Stomach (tissue), 9 donors: Measurements from ENCODE around the gene CSF2RB. TPM values are rescaled to one million over a fixed set of nuclear protein-coding genes. Genes with fewer than 3 reads are reported as not detected.

Experiments
- DNase-seq, 2 donors: peaks; one replicate each; pipeline versions ENCODE4 v3.0.0 to v3.0.0-alpha.2; 2013 to 2019
- H3K27ac ChIP-seq, 5 donors: fragments of 200-600 bp in 4 of 5; sonication (generic) in 4 of 5; one replicate each; pipeline ENCODE4 v1.5.1; 2013 to 2019; ENCODE audit warnings: mild to moderate bottlenecking in 1 of 5, moderate library complexity in 1 of 5
- H3K27me3 ChIP-seq, 3 donors: fragments of 200-600 bp; sonication (generic); one replicate each; pipeline ENCODE4 v1.5.1; 2017 to 2019; ENCODE audit warnings: mixed run types in 1 of 3
- H3K36me3 ChIP-seq, 4 donors: fragments of 200-600 bp; sonication (generic); 1 replicate in 3 of 4; 2 replicates in 1 of 4; pipeline ENCODE4 v1.5.1; 2016 to 2019
- H3K4me1 ChIP-seq, 4 donors: fragments of 200-600 bp; sonication (generic); one replicate each; pipeline ENCODE4 v1.5.1; 2016 to 2019
- H3K4me3 ChIP-seq, 4 donors: fragments of 200-600 bp; sonication (generic) in 3 of 4; one replicate each; pipeline ENCODE4 v1.5.1; 2016 to 2019; ENCODE audit warnings: mild to moderate bottlenecking in 1 of 4
- H3K9me3 ChIP-seq, 4 donors: fragments of 200-600 bp; sonication (generic); one replicate each; pipeline ENCODE4 v1.5.1; 2016 to 2019
- CTCF ChIP-seq, 7 experiments: fragments of 450-650 bp in 4 of 7; fragments of 200-600 bp in 3 of 7; sonication (generic) in 3 of 7; IDR thresholded peaks; one replicate each; pipeline ENCODE4 v1.5.1; 2016 to 2019; ENCODE audit warnings: antibody characterized with exemption in 7 of 7, control low read depth in 2 of 7, mild to moderate bottlenecking in 1 of 7
- EP300 ChIP-seq: sonication (generic); formaldehyde crosslinking; IDR thresholded peaks from one replicate; pipeline ENCODE4 v1.6.1; 2017; ENCODE audit warnings: antibody characterized with exemption
- POLR2A ChIP-seq, 4 donors: fragments of 450-650 bp; IDR thresholded peaks; one replicate each; pipeline ENCODE4 v1.6.1; 2016; ENCODE audit warnings: antibody characterized with exemption in 4 of 4, control low read depth in 2 of 4, mild to moderate bottlenecking in 1 of 4, moderate library complexity in 1 of 4
- POLR2AphosphoS5 ChIP-seq, 3 donors: sonication (generic); formaldehyde crosslinking; IDR thresholded peaks; one replicate each; pipeline ENCODE4 v1.6.1; 2016; ENCODE audit warnings: antibody characterized with exemption in 3 of 3
- WGBS, 5 donors: extraction: QIAGEN DNeasy Blood & Tissue Kit in 3 of 5; methylation state at CpG; one replicate each; pipeline versions ENCODE4 v1.1.5 to v1.1.7; 2013 to 2018; 5-methylcytosine and 5-hydroxymethylcytosine counted together
- intact Hi-C: fragments of 100-400 bp; cut with DNase I; formaldehyde crosslinking; loops from one replicate; pipeline ENCODE4 v1.15.1; 2023; ENCODE audit warnings: low total_unique reads
- polyA plus RNA-seq, 3 donors: library from polyadenylated mRNA; stranded (reverse); fragments of 200-250 nt; gene quantifications; one replicate each; pipeline ENCODE4 v1.2.3, GENCODE V29; 2013
- total RNA-seq, 5 donors: library from RNA; depleted of rRNA; stranded (reverse); fragments of >200 nt; gene quantifications; one replicate each; pipeline versions ENCODE4 v1.1.0 to v1.2.3, GENCODE V29; 2014 to 2016
- donor health status: healthy with polysubstance abuse.
- donor health status: Bipolar disorder and iron deficiency.
- donor health status: healthy.

Gene CSF2RB
- total and polyA plus RNA-seq, 8 donors = 0.92 to 11.9 (median 1.9) TPM

- Histone ChIP-seq H3K27me3 (peaks cover 0 to 40% (median 0%) of the 10 kb centered on the region in 3 donors), H3K4me3 (no peak overlapping the region), H3K36me3 (peaks cover 0 to 44% (median 12%) of the 10 kb centered on the region in 4 donors), H3K4me1 (peaks cover 0 to under 1% (median 0%) of the 10 kb centered on the region in 4 donors), H3K9me3 (no peaks in the 10 kb centered on the region), H3K27ac (no peak overlapping the region)
- WGBS, 5 donors = 61 to 82% (median 74%) methylated on average over 2 of the region's 2 CpGs
- no peak for DNase-seq
- TF ChIP-seq EP300 (no peak), POLR2A (IDR thresholded peaks at IDR 0.05) (no peak), POLR2AphosphoS5 (IDR thresholded peaks at IDR 0.05) (no peak), CTCF (IDR thresholded peaks at IDR 0.05) (no peak)
- intact Hi-C loops = no loop called here
These were observed 18.0 kb downstream of the CSF2RB start for GRCh38 chr22:36931446-36931845.

GRCh38 chr22:36933629-36934417, 20.4 kb downstream of the CSF2RB start:
- no peaks in the 10 kb centered on the region for H3K9me3 ChIP-seq
- intact Hi-C loops = no loop called here
- H3K4me3 ChIP-seq = no peak overlapping the region
- peaks cover 0 to 8% (median 0%) of the 10 kb centered on the region in 4 donors for H3K4me1 ChIP-seq
- DNase-seq = no peak
- 82 to 89% (median 83%) methylated on average over 18 to 25 of the region's 25 CpGs for WGBS, 5 donors
- peaks cover 0 to 32% (median 15%) of the 10 kb centered on the region in 4 donors for H3K36me3 ChIP-seq
- TF ChIP-seq CTCF (IDR thresholded peaks at IDR 0.05) (no peak), POLR2AphosphoS5 (IDR thresholded peaks at IDR 0.05) (no peak), EP300 (no peak), POLR2A (IDR thresholded peaks at IDR 0.05) (no peak)
- peaks cover 0 to 17% (median 0%) of the 10 kb centered on the region in 3 donors for H3K27me3 ChIP-seq
- H3K27ac ChIP-seq = no peak overlapping the region

GRCh38 chr22:36934418-36935312, 21.2 kb downstream of the CSF2RB start:
- H3K4me3 ChIP-seq = no peak overlapping the region
- H3K27me3 ChIP-seq = peaks cover 0 to 9% (median 0%) of the 10 kb centered on the region in 3 donors
- H3K4me1 ChIP-seq = peaks cover 0 to 8% (median 0%) of the 10 kb centered on the region in 4 donors
- TF ChIP-seq CTCF (IDR thresholded peaks at IDR 0.05) (no peak), POLR2A (IDR thresholded peaks at IDR 0.05) (no peak)
- no peak overlapping the region for H3K27ac ChIP-seq
- intact Hi-C loops = no loop called here
- H3K9me3 ChIP-seq = no peaks in the 10 kb centered on the region
- WGBS, 5 donors = 82 to 87% (median 82%) methylated on average over 10 of the region's 10 CpGs
- no peak for DNase-seq
- peaks cover 0 to 32% (median 11%) of the 10 kb centered on the region in 4 donors for H3K36me3 ChIP-seq

- Histone ChIP-seq H3K36me3 (peaks cover 0 to 32% (median 9%) of the 10 kb centered on the region in 4 donors), H3K27me3 (peaks cover 0 to 4% (median 0%) of the 10 kb centered on the region in 3 donors), H3K4me1 (peaks cover 0 to 8% (median 0%) of the 10 kb centered on the region in 4 donors), H3K4me3 (no peak overlapping the region), H3K27ac (no peak overlapping the region), H3K9me3 (no peaks in the 10 kb centered on the region)
- intact Hi-C loops = no loop called here
- DNase-seq = no peak
- WGBS, 5 donors = 84 to 93% (median 91%) methylated on average over 7 of the region's 7 CpGs
- no peak for TF ChIP-seq POLR2AphosphoS5 (IDR thresholded peaks at IDR 0.05)
- TF ChIP-seq EP300 = no peak
- TF ChIP-seq POLR2A (IDR thresholded peaks at IDR 0.05) = no peak
- no peak for TF ChIP-seq CTCF (IDR thresholded peaks at IDR 0.05)
These were observed 21.8 kb downstream of the CSF2RB start for GRCh38 chr22:36935313-36935610.
